Measurements from ENCODE around the gene HSF2.
A peak's percentile ranks its signal among the peaks of the same experiment; 100 is the strongest.

The HSF2 gene

GRCh38 chr6:122394016-122394415 lies 5.4 kb upstream of the HSF2 start:
- ChIA-PET CTCF (no interaction called here), POLR2A (no interaction called here)
- TF ChIP-seq ARNT (IDR thresholded peaks at IDR 0.05), result no peak
- DNase-seq (ENCODE audit: extremely low spot score), result no peak

- no peak for TF ChIP-seq FOXA1 (IDR thresholded peaks at IDR 0.05)
- no peak for TF ChIP-seq LEF1 (IDR thresholded peaks at IDR 0.05; ENCODE audit: borderline replicate concordance)
- no peak for TF ChIP-seq ZNF384 (IDR thresholded peaks at IDR 0.05)
- TF ChIP-seq SP1 (IDR thresholded peaks at IDR 0.05), result no peak
- no peak for TF ChIP-seq ELF4 (IDR thresholded peaks at IDR 0.05)
- no peak for TF ChIP-seq FOXM1 (IDR thresholded peaks at IDR 0.05; ENCODE audit: borderline replicate concordance)
- TF ChIP-seq TARDBP (IDR thresholded peaks at IDR 0.05), result no peak
- no peak for TF ChIP-seq NFRKB (IDR thresholded peaks at IDR 0.05)
- no peak for TF ChIP-seq L3MBTL2 (conservative IDR thresholded peaks at IDR 0.05)
- no peak for TF ChIP-seq CTBP1 (IDR thresholded peaks at IDR 0.05; ENCODE audit: borderline replicate concordance)
- TF ChIP-seq FOXK2 (IDR thresholded peaks at IDR 0.05), result no peak
- TF ChIP-seq BHLHE40 (IDR thresholded peaks at IDR 0.05; ENCODE audit: borderline replicate concordance), result no peak
- ChIA-PET POLR2A (interaction anchor here (0.6 to 1.5 kb wide), 5 partner anchors 9 to 337 kb away, joined by 3 to 4 read pairs (median 3); no protein-coding TSS in a partner anchor), CTCF (interaction anchor here (0.6 to 0.7 kb wide), 2 partner anchors 267 to 330 kb away, joined by 3 read pairs; no protein-coding TSS in a partner anchor)
- no peak for DNase-seq (ENCODE audit: extremely low spot score)
Observed at GRCh38 chr6:122399055-122399347, 451 bp upstream of the HSF2 start.

DNA sequence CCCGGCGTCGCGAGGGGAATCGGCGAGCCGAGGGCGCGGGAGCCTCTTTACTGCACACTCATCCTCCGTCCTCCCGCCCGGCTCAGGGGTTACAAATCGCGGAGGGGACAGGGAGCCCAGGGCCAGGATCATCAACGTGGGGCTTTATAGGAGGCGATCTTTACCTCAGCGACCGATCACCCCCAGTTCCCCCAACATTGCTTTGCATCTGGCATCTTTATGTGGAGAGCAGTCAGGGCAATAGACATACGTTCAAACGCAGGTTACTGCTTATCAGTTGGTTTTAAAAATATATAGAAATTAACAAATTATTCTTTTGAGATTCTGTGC lies 634 bp downstream of the HSF2 start:
- ChIA-PET POLR2A (interaction anchor here (1.1 to 1.5 kb wide), 2 partner anchors 17 to 26 kb away, joined by 3 to 4 read pairs; no protein-coding TSS in a partner anchor), CTCF (no interaction called here)
- peak; percentile 22 for DNase-seq (ENCODE audit: extremely low spot score)
- TF ChIP-seq ZNF384 (IDR thresholded peaks at IDR 0.05) (no peak), SP1 (IDR thresholded peaks at IDR 0.05) (no peak), SUZ12 (IDR thresholded peaks at IDR 0.05) (no peak), HDGF (IDR thresholded peaks at IDR 0.05; ENCODE audit: borderline replicate concordance) (no peak), BHLHE40 (IDR thresholded peaks at IDR 0.05; ENCODE audit: borderline replicate concordance) (no peak), FOXK2 (IDR thresholded peaks at IDR 0.05) (no peak), ELF4 (IDR thresholded peaks at IDR 0.05) (no peak), CTBP1 (IDR thresholded peaks at IDR 0.05; ENCODE audit: borderline replicate concordance) (no peak), FOXM1 (IDR thresholded peaks at IDR 0.05; ENCODE audit: borderline replicate concordance) (no peak), LEF1 (IDR thresholded peaks at IDR 0.05; ENCODE audit: borderline replicate concordance) (no peak), NFRKB (IDR thresholded peaks at IDR 0.05) (no peak), TARDBP (IDR thresholded peaks at IDR 0.05) (no peak), FOXA1 (IDR thresholded peaks at IDR 0.05) (no peak), L3MBTL2 (conservative IDR thresholded peaks at IDR 0.05) (no peak), ARNT (IDR thresholded peaks at IDR 0.05) (no peak)
- TF ChIP-seq, protein P1, sequence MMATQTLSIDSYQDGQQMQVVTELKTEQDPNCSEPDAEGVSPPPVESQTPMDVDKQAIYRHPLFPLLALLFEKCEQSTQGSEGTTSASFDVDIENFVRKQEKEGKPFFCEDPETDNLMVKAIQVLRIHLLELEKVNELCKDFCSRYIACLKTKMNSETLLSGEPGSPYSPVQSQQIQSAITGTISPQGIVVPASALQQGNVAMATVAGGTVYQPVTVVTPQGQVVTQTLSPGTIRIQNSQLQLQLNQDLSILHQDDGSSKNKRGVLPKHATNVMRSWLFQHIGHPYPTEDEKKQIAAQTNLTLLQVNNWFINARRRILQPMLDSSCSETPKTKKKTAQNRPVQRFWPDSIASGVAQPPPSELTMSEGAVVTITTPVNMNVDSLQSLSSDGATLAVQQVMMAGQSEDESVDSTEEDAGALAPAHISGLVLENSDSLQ (IDR thresholded peaks at IDR 0.05), result no peak

DNA sequence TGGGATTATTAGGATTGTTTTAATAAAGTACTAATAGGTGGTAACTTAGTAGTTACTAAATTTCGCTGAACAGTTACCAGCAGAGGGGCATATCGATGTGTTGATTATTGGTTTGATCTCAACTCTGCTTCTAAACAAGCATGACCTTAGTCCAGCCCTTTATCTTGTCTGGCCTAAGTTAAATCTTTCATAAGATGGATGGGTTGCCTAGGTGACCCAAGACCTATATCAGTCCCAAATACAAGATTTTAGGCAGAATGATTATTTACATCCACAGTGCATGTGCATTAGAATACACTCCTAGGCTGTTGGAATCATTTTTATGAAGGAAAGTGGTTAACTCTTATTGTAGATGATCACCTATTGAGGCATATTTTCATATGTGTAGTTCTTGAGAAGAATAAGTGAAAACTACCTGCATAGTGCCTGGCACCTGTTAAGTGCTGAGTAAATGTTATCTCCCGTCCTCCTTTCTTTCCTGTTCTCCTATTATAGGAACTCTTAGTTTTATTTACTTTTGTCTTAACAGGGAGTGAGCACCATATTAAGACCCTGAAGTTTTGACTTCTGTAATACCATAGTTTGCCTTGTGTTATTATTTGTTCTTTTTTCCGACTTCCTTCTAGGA lies 1.1 kb downstream of the HSF2 start:
- CTCF ChIA-PET, result no interaction called here
- DNase-seq (ENCODE audit: extremely low spot score), result no peak
- POLR2A ChIA-PET, result no interaction called here
- TF ChIP-seq TARDBP (IDR thresholded peaks at IDR 0.05) (no peak), BHLHE40 (IDR thresholded peaks at IDR 0.05; ENCODE audit: borderline replicate concordance) (no peak), ELF4 (IDR thresholded peaks at IDR 0.05) (no peak), LEF1 (IDR thresholded peaks at IDR 0.05; ENCODE audit: borderline replicate concordance) (no peak), ARNT (IDR thresholded peaks at IDR 0.05) (no peak), L3MBTL2 (conservative IDR thresholded peaks at IDR 0.05) (no peak), FOXK2 (IDR thresholded peaks at IDR 0.05) (no peak), ZNF384 (IDR thresholded peaks at IDR 0.05) (no peak), SUZ12 (IDR thresholded peaks at IDR 0.05) (no peak), SP1 (IDR thresholded peaks at IDR 0.05) (no peak), FOXM1 (IDR thresholded peaks at IDR 0.05; ENCODE audit: borderline replicate concordance) (no peak), CTBP1 (IDR thresholded peaks at IDR 0.05; ENCODE audit: borderline replicate concordance) (no peak; the same call in 1 of the 2 replicates), HDGF (IDR thresholded peaks at IDR 0.05; ENCODE audit: borderline replicate concordance) (no peak), FOXA1 (IDR thresholded peaks at IDR 0.05) (no peak)
- TF ChIP-seq, protein P1 (IDR thresholded peaks at IDR 0.05), result no peak

DNA sequence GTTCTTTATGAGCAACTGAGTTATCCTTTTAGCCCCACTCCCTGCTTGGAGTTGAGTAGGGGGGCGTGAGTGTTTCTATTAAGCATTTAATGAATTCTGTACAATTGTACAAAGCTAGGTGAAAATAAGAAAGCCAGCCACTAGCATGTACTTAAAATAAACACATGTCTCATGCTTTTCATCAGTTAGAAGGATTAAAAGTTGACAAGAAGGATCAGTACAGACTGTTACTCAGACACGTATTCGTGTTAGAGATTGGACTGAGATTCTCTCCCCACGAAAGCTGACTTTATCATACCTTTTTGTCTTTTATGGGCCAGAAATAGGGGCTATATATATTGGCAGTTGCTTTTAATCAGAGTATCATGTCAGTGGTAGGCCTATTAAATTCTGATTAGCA lies 1.7 kb downstream of the HSF2 start:
- no peak for DNase-seq (ENCODE audit: extremely low spot score)
- ChIA-PET POLR2A (interaction anchor here (1.2 kb wide), 1 partner anchor 16 kb away, joined by 3 read pairs; no protein-coding TSS in a partner anchor), CTCF (interaction anchor here (0.7 to 1.3 kb wide), 2 partner anchors 73 to 129 kb away, joined by 3 read pairs; no protein-coding TSS in a partner anchor)
- no peak for TF ChIP-seq SUZ12 (IDR thresholded peaks at IDR 0.05)
- TF ChIP-seq FOXA1 (IDR thresholded peaks at IDR 0.05), result no peak
- no peak for TF ChIP-seq FOXK2 (IDR thresholded peaks at IDR 0.05)
- TF ChIP-seq, protein P1 (IDR thresholded peaks at IDR 0.05), result no peak
- TF ChIP-seq NFRKB (IDR thresholded peaks at IDR 0.05), result no peak

DNA sequence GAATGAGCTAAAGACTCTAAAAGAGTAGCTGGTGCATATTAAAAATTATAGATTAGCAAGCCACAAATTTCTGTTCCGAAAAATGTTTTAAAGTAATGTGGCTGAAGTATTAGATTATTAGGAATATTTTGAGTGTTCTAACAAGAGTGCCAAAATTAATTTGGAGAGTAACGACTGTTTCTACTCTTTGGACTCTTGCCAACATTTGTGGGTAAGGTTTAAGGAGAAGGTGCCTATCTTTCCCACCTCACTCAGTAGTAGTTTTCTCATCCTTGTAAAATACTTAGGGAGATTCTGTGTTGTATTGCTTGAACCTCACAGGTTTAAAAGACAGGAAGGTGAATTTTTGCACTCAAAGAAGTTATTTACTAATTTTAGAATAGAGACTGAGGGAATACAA lies 5.0 kb downstream of the HSF2 start:
- DNase-seq (ENCODE audit: extremely low spot score), result no peak
- POLR2A ChIA-PET, result no interaction called here
- CTCF ChIA-PET, result no interaction called here
- TF ChIP-seq ARNT (IDR thresholded peaks at IDR 0.05), result no peak
- no peak for TF ChIP-seq LEF1 (IDR thresholded peaks at IDR 0.05; ENCODE audit: borderline replicate concordance)
- no peak for TF ChIP-seq TARDBP (IDR thresholded peaks at IDR 0.05)
- no peak for TF ChIP-seq ZNF384 (IDR thresholded peaks at IDR 0.05)
- no peak for TF ChIP-seq BHLHE40 (IDR thresholded peaks at IDR 0.05; ENCODE audit: borderline replicate concordance)
- no peak for TF ChIP-seq FOXM1 (IDR thresholded peaks at IDR 0.05; ENCODE audit: borderline replicate concordance)
- TF ChIP-seq, protein P1 (IDR thresholded peaks at IDR 0.05), result no peak
- TF ChIP-seq HDGF (IDR thresholded peaks at IDR 0.05; ENCODE audit: borderline replicate concordance), result no peak
- TF ChIP-seq ELF4 (IDR thresholded peaks at IDR 0.05), result no peak
- no peak for TF ChIP-seq SP1 (IDR thresholded peaks at IDR 0.05)
- no peak for TF ChIP-seq L3MBTL2 (conservative IDR thresholded peaks at IDR 0.05)
- no peak for TF ChIP-seq NFRKB (IDR thresholded peaks at IDR 0.05)
- no peak for TF ChIP-seq FOXA1 (IDR thresholded peaks at IDR 0.05)
- TF ChIP-seq CTBP1 (IDR thresholded peaks at IDR 0.05; ENCODE audit: borderline replicate concordance), result no peak
- TF ChIP-seq FOXK2 (IDR thresholded peaks at IDR 0.05), result no peak
- TF ChIP-seq SUZ12 (IDR thresholded peaks at IDR 0.05), result no peak
